Endothelial cell of umbilical vein (primary cell): ENCODE data around the gene NDRG2. TPM values are rescaled to one million over a fixed set of nuclear protein-coding genes. Genes with fewer than 3 reads are reported as not detected.

Source experiments
- BruUV-seq: library from RNA; stranded (reverse); fragments of 400-500 nt; replicated peaks from 2 replicates; lab custom pipeline; 2021; lab: Mats Ljungman, UMichigan
- CTCF ChIA-PET: fragments of 300-600, 350-600 bp; sonication (Branson Sonifier 250); formaldehyde crosslinking; loops from one replicate; lab custom pipeline; 2021; ENCODE audit warnings: antibody characterized with exemption, inconsistent platforms; lab: Charles Lee
- POLR2A ChIA-PET: fragments of 300-600, 350-600 bp; sonication (Branson Sonifier 250); formaldehyde crosslinking; loops from one replicate; lab custom pipeline; 2021; ENCODE audit warnings: antibody characterized with exemption, inconsistent platforms; lab: Charles Lee
- DNase-seq: peaks from one replicate; pipeline ENCODE4 v3.0.0-alpha.2; 2011; ENCODE audit warnings: low read depth, low spot score
- FAIRE-seq: peaks from 2 replicates; lab custom pipeline; 2011; peaks lifted over from hg19 to GRCh38; lab: Jason Lieb, UNC
- H2AFZ ChIP-seq: 2 replicates; pipeline ENCODE4 v1.6.0; 2012; ENCODE audit warnings: low read depth, low read length, control low read depth, inconsistent platforms
- H3K27ac ChIP-seq: 2 replicates; pipeline ENCODE4 v1.5.1; 2011; ENCODE audit warnings: low read depth, mild to moderate bottlenecking, control low read depth, low read length, moderate library complexity; ENCODE audit not compliant: insufficient read depth
- H3K27me3 ChIP-seq, 2 experiments: 2 replicates each; pipeline versions ENCODE4 v1.6.0 to v1.6.1; 2011; ENCODE audit warnings: low read length in 2 of 2, mixed read lengths in 1 of 2; ENCODE audit not compliant: control insufficient read depth in 2 of 2, insufficient read depth in 2 of 2
- H3K36me3 ChIP-seq, 2 experiments: 2 replicates in 1 of 2; 3 replicates in 1 of 2; pipeline ENCODE4 v1.5.1; 2011; ENCODE audit warnings: low read length in 2 of 2, mild to moderate bottlenecking in 1 of 2, moderate library complexity in 1 of 2; ENCODE audit not compliant: control insufficient read depth in 2 of 2, insufficient read depth in 2 of 2; ENCODE audit errors: extremely low read depth in 1 of 2
- H3K4me1 ChIP-seq: 3 replicates; pipeline ENCODE4 v1.5.1; 2011; ENCODE audit warnings: mild to moderate bottlenecking, low read length; ENCODE audit not compliant: control insufficient read depth, insufficient read depth; ENCODE audit errors: extremely low read depth
- H3K4me2 ChIP-seq: 2 replicates; pipeline ENCODE4 v1.6.1; 2011; ENCODE audit warnings: low read length, control low read depth, mixed read lengths; ENCODE audit not compliant: insufficient read depth
- H3K4me3 ChIP-seq, 3 experiments: fragments of 200-600 bp in 1 of 3; sonication (generic), shearing (Covaris generic) in 1 of 3; replicated peaks in 1 of 3; 2 replicates each; pipeline ENCODE4 v1.5.1; 2011 to 2016; ENCODE audit warnings: control low read depth in 3 of 3, low read length in 3 of 3, mild to moderate bottlenecking in 2 of 3, inconsistent platforms in 1 of 3, low read depth in 1 of 3, moderate library complexity in 1 of 3; ENCODE audit not compliant: insufficient read depth in 1 of 3
- H3K79me2 ChIP-seq: 2 replicates; pipeline ENCODE4 v1.6.0; 2012; ENCODE audit warnings: low read length, inconsistent platforms; ENCODE audit not compliant: control insufficient read depth, insufficient read depth
- H3K9ac ChIP-seq: replicated peaks from 2 replicates; pipeline ENCODE3; 2011; ENCODE audit warnings: low read length, control low read depth; ENCODE audit not compliant: insufficient read depth; ENCODE audit errors: extremely low read depth
- H3K9me1 ChIP-seq: replicated peaks from 3 replicates; pipeline ENCODE4 v1.6.0; 2011; ENCODE audit warnings: mild to moderate bottlenecking, low read length; ENCODE audit not compliant: control insufficient read depth, insufficient read depth; ENCODE audit errors: extremely low read depth
- H3K9me3 ChIP-seq: replicated peaks from 2 replicates; pipeline ENCODE4 v1.5.1; 2012; ENCODE audit warnings: low read length, inconsistent platforms; ENCODE audit not compliant: control insufficient read depth, insufficient read depth
- H4K20me1 ChIP-seq: replicated peaks from 2 replicates; pipeline ENCODE3; 2011; ENCODE audit warnings: mild to moderate bottlenecking, low read length; ENCODE audit not compliant: control insufficient read depth, insufficient read depth; ENCODE audit errors: extremely low read depth
- CTCF ChIP-seq, 2 donors: IDR thresholded peaks; 1 replicate in 1 of 2; 2 replicates in 1 of 2; pipeline ENCODE4 v1.5.1; 2011; ENCODE audit warnings: low read length in 2 of 2, mild to moderate bottlenecking in 2 of 2, moderate library complexity in 2 of 2, control low read depth in 1 of 2, inconsistent platforms in 1 of 2, low read depth in 1 of 2; ENCODE audit not compliant: insufficient read depth in 1 of 2; ENCODE audit errors: extremely low read depth in 1 of 2
- EZH2 ChIP-seq: IDR thresholded peaks from 2 replicates; pipeline ENCODE4 v1.6.1; 2012; ENCODE audit warnings: borderline replicate concordance, low read depth, mild to moderate bottlenecking, moderate library complexity, low read length, inconsistent platforms; ENCODE audit not compliant: severe bottlenecking
- FOS ChIP-seq: IDR thresholded peaks from 2 replicates; pipeline ENCODE4 v1.6.1; 2011; ENCODE audit warnings: mild to moderate bottlenecking, low read length, moderate library complexity, borderline replicate concordance; ENCODE audit not compliant: insufficient read depth
- GATA2 ChIP-seq: IDR thresholded peaks from 2 replicates; pipeline ENCODE4 v1.7.0; 2011; ENCODE audit warnings: low read depth, mild to moderate bottlenecking, moderate library complexity, mixed read lengths, low read length; ENCODE audit not compliant: insufficient read length, insufficient read depth
- JUN ChIP-seq: IDR thresholded peaks from 2 replicates; pipeline ENCODE4 v1.6.1; 2011; ENCODE audit warnings: borderline replicate concordance, low read depth; ENCODE audit not compliant: insufficient read length, insufficient read depth
- MAX ChIP-seq: IDR thresholded peaks from 2 replicates; pipeline ENCODE4 v1.6.1; 2011; ENCODE audit not compliant: insufficient read depth, insufficient read length
- MYC ChIP-seq: IDR thresholded peaks from one replicate; pipeline ENCODE4 v1.6.1; 2011; ENCODE audit warnings: mild to moderate bottlenecking, low read depth, low read length
- POLR2A ChIP-seq: IDR thresholded peaks from 2 replicates; pipeline ENCODE4 v1.6.1; 2012; ENCODE audit warnings: low read depth, mild to moderate bottlenecking, control low read depth, low read length
- POLR2AphosphoS5 ChIP-seq: IDR thresholded peaks from 2 replicates; pipeline ENCODE4 v1.6.1; 2012; ENCODE audit warnings: low read depth, mild to moderate bottlenecking, control low read depth, low read length, moderate library complexity; ENCODE audit not compliant: insufficient read depth
- dilution Hi-C: fragments of 300-500 bp; cut with MboI; formaldehyde crosslinking; loops from one replicate; pipeline ENCODE4 v1.15.0; 2019; ENCODE audit warnings: low sequenced_read_pairs; ENCODE audit not compliant: extremely low pct_ligation_motif_present
- intact Hi-C: fragments of 100-400 bp; cut with micrococcal nuclease; formaldehyde crosslinking; loops from one replicate; pipeline ENCODE4 v1.10.0; 2022
- polyA plus RNA-seq, 4 experiments: library from polyadenylated mRNA; depleted of rRNA in 3 of 4; stranded (reverse) in 3 of 4; unstranded in 1 of 4; fragments of >200 nt; gene quantifications; 2 replicates each; pipeline versions ENCODE4 v1.2.1 to v1.2.3, GENCODE V29; 2011 to 2012; ENCODE audit warnings: missing spikeins in 1 of 4
- total RNA-seq: library from RNA; stranded (reverse); gene quantifications from 2 replicates; pipeline ENCODE4 v1.2.3, GENCODE V29; 2021

NDRG2 gene
- total and polyA plus RNA-seq, 2 donors (not counting 3 experiments of a cell fraction or from before 2014, with no cell fraction given) = 0.54 TPM; not detected in 1

GRCh38 chr14:21073921-21074320 lies 49.1 kb upstream of the NDRG2 start:
- Histone ChIP-seq H4K20me1 (no peaks in the 10 kb centered on the region), H2AFZ (no peak overlapping the region), H3K27ac (no peak overlapping the region), H3K4me3 (no peak overlapping the region), H3K9me1 (no peaks in the 10 kb centered on the region), H3K36me3 (peaks cover 0 to 6% of the 10 kb centered on the region in 2 experiments), H3K27me3 (peaks cover 8 to 18% of the 10 kb centered on the region in 2 experiments), H3K9ac (no peak overlapping the region), H3K9me3 (no peaks in the 10 kb centered on the region), H3K4me2 (no peak overlapping the region), H3K79me2 (no peaks in the 10 kb centered on the region), H3K4me1 (peaks cover 10% of the 10 kb centered on the region)
- dilution Hi-C loops = no loop called here
- no peak for DNase-seq
- no TSS peak for BruUV-seq
- no peak for TF ChIP-seq MAX
- no peak for TF ChIP-seq POLR2AphosphoS5
- ChIA-PET POLR2A (no interaction called here), CTCF (interaction anchor here (1.7 to 1.8 kb wide), 2 partner anchors 30 to 59 kb away, joined by 5 to 7 read pairs; no protein-coding TSS in a partner anchor)
- no peak for FAIRE-seq
- intact Hi-C loops = no loop called here

- Histone ChIP-seq H3K36me3 (peaks cover 0 to 4% of the 10 kb centered on the region in 2 experiments), H3K9me3 (no peaks in the 10 kb centered on the region), H2AFZ (no peak overlapping the region), H3K27ac (no peak overlapping the region), H4K20me1 (no peaks in the 10 kb centered on the region), H3K27me3 (peaks cover 14 to 27% of the 10 kb centered on the region in 2 experiments), H3K79me2 (no peaks in the 10 kb centered on the region), H3K4me3 (no peak overlapping the region), H3K4me1 (peaks cover 10% of the 10 kb centered on the region), H3K9me1 (no peaks in the 10 kb centered on the region), H3K9ac (no peak overlapping the region), H3K4me2 (no peak overlapping the region)
- ChIA-PET CTCF (interaction anchor here (1.0 to 3.4 kb wide), 5 partner anchors 20 to 58 kb away, joined by 3 to 49 read pairs (median 33); no protein-coding TSS in a partner anchor), POLR2A (interaction anchor here (1.9 kb wide), 1 partner anchor 32 kb away, joined by 4 read pairs; no protein-coding TSS in a partner anchor)
- DNase-seq = no peak
- TF ChIP-seq EZH2 (no peak), GATA2 (no peak), MAX (no peak), POLR2A (no peak), CTCF (IDR thresholded peaks at IDR 0.05; ENCODE audit: extremely low read depth in 1 of 2, insufficient read depth in 1 of 2, low read depth in 1 of 2, low read length in 2 of 2) (no peak), JUN (no peak), MYC (no peak), POLR2AphosphoS5 (no peak), FOS (no peak)
- FAIRE-seq = no peak
- intact Hi-C loops = no loop called here
- dilution Hi-C loops = no loop called here
- BruUV-seq = no TSS peak
Measured at GRCh38 chr14:21072781-21073339, 48.0 kb upstream of the NDRG2 start.
